GM18498 (cell line): ENCODE measurements around the gene TRIM45.
"Not testable (repeated sequence)": the region's sequence is repeated elsewhere in the genome, so short reads cannot be mapped to it uniquely, and the experiment has no call there.

Experiments
- ATAC-seq: cut with Tn5 transposase; IDR thresholded peaks from one replicate; pipeline ENCODE4 v1.9.1; 2021; ENCODE audit warnings: mild to moderate bottlenecking, moderate library complexity; ENCODE audit not compliant: unreplicated experiment

TRIM45 gene

GRCh38 chr1:117101858-117102257 is 19.7 kb downstream of the TRIM45 start:
- ATAC-seq: not testable (repeated sequence)

GRCh38 chr1:117101334-117101733 is 20.2 kb downstream of the TRIM45 start:
- no peak for ATAC-seq

- peak; percentile 60 for ATAC-seq
Observed at GRCh38 chr1:117098287-117098890, 23.2 kb downstream of the TRIM45 start.

GRCh38 chr1:117097443-117097842 is 24.1 kb downstream of the TRIM45 start:
- no peak for ATAC-seq

GRCh38 chr1:117096951-117097408 is 24.6 kb downstream of the TRIM45 start:
- no peak for ATAC-seq

GRCh38 chr1:117094841-117095604 is 26.5 kb downstream of the TRIM45 start:
- ATAC-seq: no peak

GRCh38 chr1:117093870-117094621 is 27.5 kb downstream of the TRIM45 start:
- ATAC-seq: peak; percentile 81

GRCh38 chr1:117093091-117093534 is 28.4 kb downstream of the TRIM45 start:
- ATAC-seq: no peak

- no peak for ATAC-seq
Observed at GRCh38 chr1:117092594-117092993, 29.0 kb downstream of the TRIM45 start.

- ATAC-seq: no peak
Observed at GRCh38 chr1:117089996-117090395, 31.6 kb downstream of the TRIM45 start.

- no peak for ATAC-seq
Observed at GRCh38 chr1:117087686-117088085, 33.9 kb downstream of the TRIM45 start.

- ATAC-seq: no peak
Observed at GRCh38 chr1:117084231-117084630, 37.3 kb downstream of the TRIM45 start.

GRCh38 chr1:117079737-117080136 is 41.8 kb downstream of the TRIM45 start:
- no peak for ATAC-seq

- ATAC-seq: no peak
Observed at GRCh38 chr1:117077267-117077666, 44.3 kb downstream of the TRIM45 start.

- ATAC-seq: no peak
Observed at GRCh38 chr1:117076648-117077047, 44.9 kb downstream of the TRIM45 start.

GRCh38 chr1:117070124-117070523 is 51.4 kb downstream of the TRIM45 start:
- no peak for ATAC-seq

GRCh38 chr1:117069220-117069844 is 52.2 kb downstream of the TRIM45 start:
- no peak for ATAC-seq

- no peak for ATAC-seq
Observed at GRCh38 chr1:117068580-117068979, 53.0 kb downstream of the TRIM45 start.

- ATAC-seq: peak; percentile 84
Observed at GRCh38 chr1:117067533-117068370, 53.8 kb downstream of the TRIM45 start.

- no peak for ATAC-seq
Observed at GRCh38 chr1:117066367-117066766, 55.2 kb downstream of the TRIM45 start.
